GM12801 (cell line): ENCODE measurements around the gene ARHGEF5.

Source experiments
- CTCF ChIP-seq: IDR thresholded peaks from one replicate; pipeline ENCODE4 v1.5.1; 2011; ENCODE audit warnings: control low read depth; ENCODE audit not compliant: insufficient read length; ENCODE audit errors: extremely low read depth

The ARHGEF5 gene

GRCh38 chr7:144388950-144389349 lies 33.7 kb downstream of the ARHGEF5 start:
- TF ChIP-seq CTCF, result no peak

GRCh38 chr7:144390481-144390880 lies 35.3 kb downstream of the ARHGEF5 start:
- no peak for TF ChIP-seq CTCF

- no peak for TF ChIP-seq CTCF
These were observed 35.8 kb downstream of the ARHGEF5 start for GRCh38 chr7:144391014-144391413.

- TF ChIP-seq CTCF, result no peak
These were observed 36.6 kb downstream of the ARHGEF5 start for GRCh38 chr7:144391823-144392255.

GRCh38 chr7:144397086-144397485 lies 41.9 kb downstream of the ARHGEF5 start:
- TF ChIP-seq CTCF, result no peak

GRCh38 chr7:144398291-144398690 lies 43.1 kb downstream of the ARHGEF5 start:
- TF ChIP-seq CTCF, result no peak

GRCh38 chr7:144398911-144399310 lies 43.7 kb downstream of the ARHGEF5 start:
- TF ChIP-seq CTCF, result no peak

- no peak for TF ChIP-seq CTCF
These were observed 44.7 kb downstream of the ARHGEF5 start for GRCh38 chr7:144399946-144400345.
